H1 (cell line): ENCODE measurements around the gene NR3C1. TPM values are rescaled to one million over a fixed set of nuclear protein-coding genes. Genes with fewer than 3 reads are reported as not detected.

Source experiments
- CHD7 ChIP-seq: fragments of 300-600 bp; sonication (generic); IDR thresholded peaks from 2 replicates; pipeline ENCODE4 v1.7.1; 2012; ENCODE audit warnings: low read length, moderate library complexity, mild to moderate bottlenecking, inconsistent platforms; ENCODE audit not compliant: insufficient replicate concordance
- JUND ChIP-seq: IDR thresholded peaks from 2 replicates; pipeline ENCODE4 v1.6.1; 2011; ENCODE audit warnings: mild to moderate bottlenecking, improper control_type of control experiment, low read length
- polyA plus RNA-seq, 7 experiments: library from polyadenylated mRNA; depleted of rRNA in 3 of 7; stranded (reverse) in 5 of 7; unstranded in 2 of 7; fragments of >200 nt in 5 of 7; fragments of 200-250 nt in 2 of 7; gene quantifications; 1 replicate in 5 of 7; 2 replicates in 1 of 7; 4 replicates in 1 of 7; pipeline versions ENCODE4 v1.2.1 to v1.2.3, GENCODE V29; 2011 to 2013; ENCODE audit warnings: missing spikeins in 2 of 7, mixed read lengths in 2 of 7
- total RNA-seq: library from RNA; stranded (reverse); fragmentation: NEBNext Ultra II Directional; extraction: Animal tissue kit (Norgen Biotek cat#: 25700); gene quantifications from 2 replicates; pipeline ENCODE4 v1.2.1, GENCODE V29; 2021

Gene NR3C1
- total and polyA plus RNA-seq, 2 of the 8 experiments (the other 6 are each of a cell fraction or from before 2014, with no cell fraction given) = 1.7 to 5.4 TPM

DNA sequence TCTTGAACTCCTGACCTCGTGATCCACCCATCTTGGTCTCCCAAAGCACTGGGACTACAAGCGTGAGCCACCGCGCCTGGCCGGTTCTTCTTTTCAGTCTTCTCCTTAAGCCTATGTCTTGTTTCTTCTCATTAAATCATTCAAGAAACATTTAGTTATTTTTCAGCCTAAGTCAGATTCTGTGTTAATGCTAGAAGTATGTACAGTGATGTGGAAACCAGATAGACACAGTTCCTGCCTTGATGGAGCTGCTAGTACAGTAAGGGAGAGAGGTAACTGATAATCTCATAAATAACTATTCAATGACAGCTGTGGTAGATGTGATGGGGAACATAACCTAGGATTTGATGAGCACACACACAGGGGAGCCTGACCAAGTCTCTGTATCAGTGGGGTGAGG lies 46.3 kb upstream of the NR3C1 start (continued):
- TF ChIP-seq CHD7 (no peak), JUND (no peak)
